Hepatic stellate cell (primary cell): ENCODE data around the gene ABL1.

Experiments
- DNase-seq: peaks from one replicate; pipeline ENCODE4 v3.0.0; 2011; ENCODE audit warnings: low spot score

Gene ABL1

GRCh38 chr9:130872508-130872907 is 37.5 kb downstream of the ABL1 start:
- no peak for DNase-seq

GRCh38 chr9:130872912-130873503 is 38.0 kb downstream of the ABL1 start:
- DNase-seq: no peak

- DNase-seq: no peak
Observed at GRCh38 chr9:130873966-130874365, 38.9 kb downstream of the ABL1 start.

GRCh38 chr9:130874783-130875182 is 39.7 kb downstream of the ABL1 start:
- DNase-seq: no peak

- DNase-seq: no peak
Observed at GRCh38 chr9:130877300-130877699, 42.2 kb downstream of the ABL1 start.

GRCh38 chr9:130878295-130878694 is 43.2 kb downstream of the ABL1 start:
- DNase-seq: no peak

- DNase-seq: no peak
Observed at GRCh38 chr9:130879863-130880411, 44.9 kb downstream of the ABL1 start.

GRCh38 chr9:130880599-130881220 is 45.7 kb downstream of the ABL1 start:
- no peak for DNase-seq

- no peak for DNase-seq
Observed at GRCh38 chr9:130881516-130881915, 46.5 kb downstream of the ABL1 start.

- DNase-seq: no peak
Observed at GRCh38 chr9:130882696-130883225, 47.7 kb downstream of the ABL1 start.

GRCh38 chr9:130883479-130883878 is 48.4 kb downstream of the ABL1 start:
- no peak for DNase-seq

GRCh38 chr9:130884111-130884531 is 49.1 kb downstream of the ABL1 start:
- no peak for DNase-seq

GRCh38 chr9:130884542-130885483 is 49.8 kb downstream of the ABL1 start:
- no peak for DNase-seq

GRCh38 chr9:130885484-130886375 is 50.7 kb downstream of the ABL1 start:
- no peak for DNase-seq

- no peak for DNase-seq
Observed at GRCh38 chr9:130886981-130887380, 51.9 kb downstream of the ABL1 start.

- no peak for DNase-seq
Observed at GRCh38 chr9:130887494-130888144, 52.6 kb downstream of the ABL1 start.

- no peak for DNase-seq
Observed at GRCh38 chr9:130888146-130888885, 53.3 kb downstream of the ABL1 start.

GRCh38 chr9:130890124-130890523 is 55.1 kb downstream of the ABL1 start:
- DNase-seq: no peak

- no peak for DNase-seq
Observed at GRCh38 chr9:130890870-130891687, 56.0 kb downstream of the ABL1 start.
